GM18907 (cell line): Measurements from ENCODE around the gene NOSTRIN.
"Not testable (repeated sequence)": the region's sequence is repeated elsewhere in the genome, so short reads cannot be mapped to it uniquely, and the experiment has no call there.

Experiments
- ATAC-seq: cut with Tn5 transposase; IDR thresholded peaks from one replicate; pipeline ENCODE4 v1.9.1; 2021; ENCODE audit warnings: mild to moderate bottlenecking, moderate library complexity; ENCODE audit not compliant: unreplicated experiment

NOSTRIN gene, protein sequence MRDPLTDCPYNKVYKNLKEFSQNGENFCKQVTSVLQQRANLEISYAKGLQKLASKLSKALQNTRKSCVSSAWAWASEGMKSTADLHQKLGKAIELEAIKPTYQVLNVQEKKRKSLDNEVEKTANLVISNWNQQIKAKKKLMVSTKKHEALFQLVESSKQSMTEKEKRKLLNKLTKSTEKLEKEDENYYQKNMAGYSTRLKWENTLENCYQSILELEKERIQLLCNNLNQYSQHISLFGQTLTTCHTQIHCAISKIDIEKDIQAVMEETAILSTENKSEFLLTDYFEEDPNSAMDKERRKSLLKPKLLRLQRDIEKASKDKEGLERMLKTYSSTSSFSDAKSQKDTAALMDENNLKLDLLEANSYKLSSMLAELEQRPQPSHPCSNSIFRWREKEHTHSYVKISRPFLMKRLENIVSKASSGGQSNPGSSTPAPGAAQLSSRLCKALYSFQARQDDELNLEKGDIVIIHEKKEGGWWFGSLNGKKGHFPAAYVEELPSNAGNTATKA

DNA sequence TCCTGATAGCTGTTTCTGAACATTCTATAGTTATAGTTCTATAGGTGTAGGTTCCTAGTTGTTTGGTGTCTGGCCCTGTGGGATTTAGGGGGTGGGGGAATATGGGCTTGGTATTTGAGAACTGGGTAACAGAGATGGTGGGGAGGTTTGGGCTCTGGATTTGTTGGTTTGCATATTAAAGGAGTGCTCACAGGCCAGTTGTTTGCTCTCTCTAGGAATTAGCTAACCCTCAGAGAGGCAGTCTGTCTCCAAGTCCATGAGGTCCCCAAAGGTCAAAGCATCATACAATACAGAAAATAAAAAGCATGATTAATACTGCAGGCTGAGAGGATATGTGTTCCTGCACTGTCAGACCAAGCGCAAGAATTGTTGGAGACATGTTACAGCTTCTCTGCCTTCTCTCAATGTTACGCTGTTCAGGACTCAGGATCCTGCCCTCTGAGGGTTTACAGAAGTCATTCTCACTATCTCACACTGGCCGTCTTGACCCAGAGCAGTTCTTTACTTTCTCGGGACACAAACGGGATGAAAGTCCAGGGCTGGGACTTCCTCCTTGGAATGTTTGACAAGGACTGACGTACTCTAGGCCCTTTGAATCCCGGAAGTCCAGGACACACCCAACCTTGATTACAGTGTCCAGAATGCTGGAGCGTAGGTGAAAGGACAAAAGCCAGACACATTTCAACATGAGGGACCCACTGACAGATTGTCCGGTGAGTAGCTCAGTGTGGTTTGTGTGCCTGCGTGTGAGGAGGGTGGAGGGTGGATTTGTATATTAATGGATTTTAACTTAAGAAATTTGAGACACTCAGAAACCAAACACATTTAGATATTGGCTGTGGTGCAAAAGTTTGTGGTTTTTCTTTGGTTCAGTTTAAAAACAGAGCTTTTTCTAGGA lies at the start of gene NOSTRIN:
NOSTRIN (plus strand) TSS at position 677 of the 898 bp plus-strand sequence; CDS start at position 687, 10 bp downstream.
- no peak for ATAC-seq

DNA sequence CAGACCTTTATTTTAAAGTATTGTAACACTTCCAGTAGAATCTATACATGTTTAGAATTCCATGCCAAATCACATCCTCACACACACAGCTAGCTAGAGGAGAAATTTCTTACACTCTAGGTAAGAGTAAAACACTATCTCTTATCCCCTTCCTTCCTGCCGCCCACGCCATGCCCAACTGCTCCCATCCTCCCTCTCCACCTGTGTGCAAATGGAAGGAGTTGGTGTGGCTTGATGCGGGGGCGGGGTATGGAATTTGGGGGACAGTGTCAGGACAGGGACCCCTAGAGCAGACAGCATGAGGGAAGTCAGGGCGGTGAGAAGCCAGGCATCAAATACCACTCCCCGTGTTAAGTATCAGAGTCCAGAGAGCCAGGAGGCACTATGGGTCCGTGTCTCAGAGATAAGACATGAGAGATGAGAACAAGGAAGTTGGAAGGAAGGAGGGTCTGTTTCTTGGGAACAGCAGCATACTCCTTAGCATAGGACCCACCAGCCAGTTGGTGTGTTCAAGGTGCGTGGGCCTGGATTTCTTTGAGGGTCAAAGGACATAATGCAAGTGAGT lies 48.6 kb upstream of the NOSTRIN start:
- no peak for ATAC-seq

DNA sequence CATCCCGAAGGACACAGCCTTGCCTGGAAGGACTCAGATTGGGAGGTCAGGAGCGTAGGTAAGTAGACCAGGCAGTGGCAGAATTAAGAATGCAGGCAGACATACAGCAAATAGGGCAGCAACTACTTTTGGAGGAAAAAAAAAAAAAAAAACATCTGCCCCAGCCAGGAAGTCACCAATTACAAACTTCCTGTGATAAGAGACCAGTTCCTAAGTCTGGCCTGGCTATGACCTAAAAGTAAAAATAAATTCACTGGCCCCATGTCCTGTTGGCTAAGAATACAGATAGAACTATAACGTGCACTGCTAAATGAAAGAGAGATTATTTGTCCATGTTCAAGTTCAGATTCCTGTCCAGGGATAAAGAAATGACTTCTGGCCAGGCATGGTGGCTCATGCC lies 45.2 kb upstream of the NOSTRIN start:
- ATAC-seq = no peak

DNA sequence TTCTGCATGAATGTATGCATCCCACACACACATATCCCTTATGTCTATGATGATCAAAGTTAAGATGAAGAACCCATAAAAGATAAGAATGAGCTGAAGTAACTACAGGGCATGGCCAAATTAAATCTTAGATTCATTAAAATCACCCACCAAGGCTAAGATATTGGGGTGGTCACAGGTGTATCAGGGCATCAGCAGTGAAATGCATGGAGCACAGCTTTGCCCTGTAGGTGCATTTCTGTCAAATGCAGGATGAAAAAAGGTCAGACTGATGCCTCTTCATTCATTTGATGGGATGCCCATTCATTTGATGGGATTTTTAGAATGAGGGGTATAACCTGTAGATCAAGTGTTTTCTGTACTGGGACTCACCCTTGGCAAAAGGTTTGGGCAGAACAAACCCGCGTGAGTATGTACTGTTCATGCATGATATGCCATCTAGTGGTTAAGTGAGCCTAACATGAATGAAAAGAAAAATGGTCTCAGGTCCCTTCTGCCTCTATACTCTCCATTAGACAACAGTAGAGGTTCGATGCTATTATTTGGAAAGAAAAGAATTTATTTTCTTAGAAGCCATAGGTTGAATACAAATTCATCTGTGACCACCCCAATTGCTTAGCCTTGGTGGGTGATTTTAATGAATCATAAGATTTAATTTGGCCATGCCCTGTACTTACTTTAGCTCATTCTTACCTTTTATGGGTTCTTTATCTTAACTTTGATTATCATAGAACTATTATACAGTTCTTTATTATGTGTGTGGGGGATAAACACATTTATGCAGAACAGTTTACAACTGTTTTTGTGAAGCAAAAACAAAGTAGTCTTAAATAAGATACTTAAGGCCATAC lies 43.2 kb upstream of the NOSTRIN start:
- peak; percentile 80 for ATAC-seq

DNA sequence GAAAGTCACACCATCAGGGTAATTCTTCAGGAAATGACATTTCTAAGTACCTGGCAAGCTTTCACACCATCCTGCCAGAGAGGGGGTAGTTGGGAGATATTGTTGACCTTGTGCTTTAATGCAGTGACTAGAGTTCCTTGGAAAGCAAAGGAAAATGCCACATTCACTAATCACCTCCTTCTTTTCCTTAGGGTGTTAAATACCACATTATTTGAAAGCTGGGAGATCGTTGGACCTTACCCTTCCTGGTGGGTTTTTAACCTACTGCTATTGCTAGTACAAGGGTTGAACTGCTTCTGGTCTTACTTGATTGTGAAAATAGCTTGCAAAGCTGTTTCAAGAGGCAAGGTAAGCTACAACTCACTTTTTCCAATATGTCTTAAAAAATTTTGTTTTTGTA lies 37.0 kb upstream of the NOSTRIN start:
- no peak for ATAC-seq

DNA sequence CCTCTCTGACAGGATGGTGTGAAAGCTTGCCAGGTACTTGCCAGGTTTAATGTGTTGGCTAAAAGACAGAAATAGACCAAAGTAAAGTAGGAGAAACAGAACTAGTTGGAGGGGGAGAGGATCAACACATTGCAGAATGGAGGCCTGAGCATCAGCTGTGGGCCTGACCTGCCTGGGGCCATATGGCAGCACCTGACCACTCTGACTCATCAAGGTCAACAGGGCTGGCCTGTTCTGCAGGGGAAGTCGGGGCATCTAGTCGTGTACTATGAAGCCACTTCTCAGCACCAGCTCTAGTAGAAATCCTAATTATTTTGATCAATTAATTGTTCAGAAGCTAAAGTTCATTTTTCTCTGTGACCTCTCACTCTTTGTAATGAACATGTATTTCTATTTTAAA lies 35.8 kb upstream of the NOSTRIN start:
- no peak for ATAC-seq

DNA sequence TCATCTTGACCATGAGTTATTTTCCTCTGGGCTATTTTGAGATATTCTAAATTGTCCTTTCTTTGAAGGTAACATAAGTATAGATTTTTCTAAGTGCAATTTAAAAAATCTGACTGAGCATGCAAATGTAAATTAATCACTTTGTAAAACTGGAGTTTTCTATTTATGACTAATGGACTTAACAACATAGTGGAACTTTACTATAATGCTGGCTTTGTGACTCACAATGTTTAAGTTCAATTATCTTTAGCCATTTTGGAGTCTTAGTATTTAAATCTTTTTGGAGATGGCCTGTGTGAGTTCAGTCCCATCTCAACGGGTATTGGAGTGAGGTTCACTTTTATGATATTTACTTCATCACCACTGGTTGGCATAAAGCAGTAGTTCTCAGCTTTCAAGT lies 35.2 kb upstream of the NOSTRIN start:
- ATAC-seq = no peak

DNA sequence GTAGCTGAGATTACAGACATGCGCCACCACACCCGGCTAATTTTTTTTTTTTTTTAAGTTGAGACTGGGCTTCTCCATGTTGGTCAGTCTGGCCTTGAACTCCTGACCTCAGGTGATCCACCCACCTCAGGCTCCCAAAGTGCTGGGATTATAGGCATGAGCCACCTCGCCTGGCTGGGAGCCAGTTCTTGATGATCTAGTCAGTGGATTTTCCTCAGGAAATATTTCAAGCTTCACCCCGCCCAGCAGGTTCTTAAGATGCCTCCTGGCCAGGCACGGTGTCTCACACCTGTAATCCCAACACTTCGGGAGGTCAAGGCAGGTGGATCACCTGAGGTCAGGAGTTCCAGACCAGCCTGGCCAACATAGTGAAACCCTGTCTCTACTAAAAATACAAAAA lies 34.1 kb upstream of the NOSTRIN start:
- ATAC-seq = not testable (repeated sequence)

DNA sequence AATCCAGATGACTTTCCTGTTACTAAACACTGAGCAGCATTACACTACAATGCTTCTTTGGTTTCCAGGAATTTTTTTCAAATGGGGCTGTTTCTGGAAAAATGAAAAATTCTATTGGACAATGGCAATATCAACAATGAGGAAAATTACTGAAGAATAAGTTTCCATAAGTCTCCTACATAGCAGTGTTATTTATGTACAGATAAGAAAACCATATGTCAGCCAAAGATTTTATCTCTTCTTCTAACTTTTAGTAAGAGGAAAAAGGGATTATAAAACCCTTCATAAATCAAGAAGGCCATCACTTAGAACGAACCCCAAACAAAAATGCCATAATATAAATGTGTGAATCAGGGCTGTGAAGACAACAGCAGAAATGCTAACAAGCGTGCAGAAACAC lies 31.6 kb upstream of the NOSTRIN start:
- ATAC-seq = no peak

DNA sequence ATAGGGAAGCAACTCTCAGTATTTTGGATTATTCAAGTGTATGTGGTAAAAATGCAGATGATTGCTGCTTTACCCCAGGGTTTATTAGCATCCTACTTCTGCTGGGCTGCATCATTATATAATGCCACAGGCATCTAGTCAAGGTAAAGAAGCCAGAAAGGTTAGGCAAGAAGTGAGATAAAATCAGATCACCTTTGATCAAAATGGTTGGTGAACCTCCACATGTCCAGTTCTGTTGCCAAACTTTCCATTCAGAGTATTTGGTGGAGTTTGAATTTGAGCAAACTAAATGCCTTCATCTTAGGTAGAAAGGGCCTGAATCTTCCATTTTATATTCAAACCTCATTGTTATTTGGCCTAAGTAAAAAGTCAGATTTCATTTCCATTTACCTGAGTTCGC lies 29.7 kb upstream of the NOSTRIN start:
- ATAC-seq = no peak

DNA sequence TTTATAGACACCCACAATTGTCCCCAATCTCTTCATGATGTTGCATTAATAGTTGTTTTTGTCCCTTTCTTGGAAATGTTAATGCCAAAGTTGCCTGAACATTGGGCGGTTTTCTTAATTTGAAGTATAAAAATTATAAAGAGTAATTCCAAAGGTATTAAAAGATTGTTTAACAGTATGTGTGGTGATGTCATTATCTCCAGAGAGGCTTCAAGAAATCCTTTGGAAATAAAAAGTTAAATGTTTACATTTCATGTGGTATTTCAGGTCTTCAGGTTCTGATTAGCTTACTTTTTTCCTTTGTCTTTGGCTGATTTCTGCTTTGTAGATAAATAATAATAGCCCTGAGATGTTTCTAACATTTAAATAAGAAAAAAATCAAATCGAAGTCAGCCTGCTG lies 29.3 kb upstream of the NOSTRIN start:
- ATAC-seq = no peak

DNA sequence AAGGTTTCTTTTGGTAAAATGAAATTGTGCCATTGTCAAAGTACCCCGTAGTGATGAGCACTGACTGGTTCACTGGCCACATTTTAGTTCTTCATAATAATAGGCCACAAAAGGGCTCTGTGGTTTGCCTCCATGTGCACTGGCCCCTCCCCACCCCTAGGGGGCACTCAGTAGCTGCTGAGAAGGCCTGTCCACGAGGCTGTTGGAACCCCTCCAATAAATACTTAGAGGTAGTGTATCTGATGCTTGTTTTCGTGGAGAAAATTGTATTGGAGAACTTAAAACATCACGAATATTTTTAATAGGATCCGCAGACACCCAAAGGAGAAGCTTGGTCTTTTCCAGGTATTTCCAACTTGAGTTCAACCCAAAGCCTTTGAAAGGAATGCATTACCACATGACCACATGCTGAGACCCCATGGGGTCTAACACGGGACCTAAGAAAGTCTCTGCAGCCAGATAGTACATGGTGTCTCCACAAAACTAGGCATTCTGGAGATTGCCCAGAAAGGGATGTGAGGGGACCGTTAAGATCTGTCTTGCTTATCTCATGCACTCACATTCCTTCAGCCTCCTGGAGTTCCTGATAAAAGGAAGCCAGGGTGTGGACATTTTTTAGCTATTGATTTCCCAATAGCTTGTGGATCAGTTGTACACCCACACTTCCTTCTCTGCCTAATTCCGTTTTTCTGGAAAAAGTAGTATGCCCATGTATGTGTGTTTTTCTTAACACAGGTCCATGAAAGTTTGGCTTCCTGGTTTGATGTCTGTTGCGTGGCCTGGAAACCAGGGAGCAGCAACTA lies 28.5 kb upstream of the NOSTRIN start:
- peak; percentile 72 for ATAC-seq

DNA sequence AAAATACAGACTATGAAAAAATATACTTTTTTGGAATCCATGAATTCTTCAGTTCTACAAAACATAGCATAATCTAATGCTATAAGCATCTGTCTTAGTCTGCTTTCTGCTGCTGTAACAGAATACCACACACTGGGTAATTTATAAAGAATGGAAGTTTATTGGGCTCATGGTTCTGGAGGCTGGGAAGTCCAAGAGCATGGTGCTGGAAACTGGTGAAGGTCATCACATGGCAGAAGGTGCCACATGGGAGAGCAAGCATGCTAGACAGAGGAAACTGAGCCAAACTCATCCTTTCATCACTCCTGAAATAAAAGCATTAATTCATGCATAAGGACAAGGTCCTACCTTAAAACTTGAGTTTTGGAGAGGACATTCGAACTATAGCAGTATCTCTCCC lies 26.6 kb upstream of the NOSTRIN start:
- no peak for ATAC-seq

DNA sequence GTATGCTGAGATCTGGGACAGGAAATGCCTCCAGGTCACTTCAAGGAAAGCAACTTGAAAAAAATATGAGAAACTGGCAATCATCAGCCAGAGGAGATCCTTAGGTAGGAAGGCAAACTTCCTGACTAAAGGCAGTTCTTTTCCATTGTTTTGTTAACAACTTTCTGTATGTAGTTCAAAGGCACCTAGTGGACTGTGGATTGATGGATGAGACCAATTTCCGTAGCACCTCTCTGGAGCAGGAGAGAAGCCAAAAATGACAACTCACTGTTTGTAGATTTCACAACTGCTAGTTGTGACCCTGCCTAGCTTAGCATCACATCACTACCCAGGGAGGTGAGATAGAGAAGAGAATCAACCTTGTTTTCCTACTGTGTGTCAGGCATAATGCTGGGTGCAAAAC lies 21.8 kb upstream of the NOSTRIN start:
- ATAC-seq = no peak

DNA sequence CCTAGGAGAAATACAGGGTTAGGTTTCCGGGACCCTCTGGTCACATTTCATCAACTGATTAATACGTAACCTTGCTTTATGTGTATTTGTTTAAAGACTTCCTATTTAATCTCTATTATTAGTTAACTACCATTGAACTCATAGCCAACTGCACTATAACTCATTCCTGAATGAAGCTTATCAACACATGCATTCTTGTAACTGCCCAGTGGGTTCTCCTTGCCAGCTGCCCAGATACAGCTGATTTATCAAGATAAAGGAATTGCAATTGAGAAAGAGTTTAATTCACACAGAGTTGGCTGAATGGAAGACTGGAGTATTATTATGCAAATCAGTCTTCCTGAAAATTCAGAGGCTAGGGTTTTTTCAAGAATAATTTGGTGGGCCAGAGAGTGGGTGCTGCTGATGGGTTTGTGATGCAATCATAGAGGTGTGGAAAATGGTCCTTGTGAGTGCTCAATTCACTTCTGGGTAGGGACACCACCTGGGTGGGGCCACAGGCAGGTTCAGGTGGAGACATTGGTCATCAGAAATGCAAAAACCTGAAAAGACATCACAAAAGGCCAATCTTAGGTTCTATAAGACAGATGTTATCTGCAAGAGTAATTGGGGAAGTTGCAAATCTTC lies 21.1 kb upstream of the NOSTRIN start:
- ATAC-seq = no peak

DNA sequence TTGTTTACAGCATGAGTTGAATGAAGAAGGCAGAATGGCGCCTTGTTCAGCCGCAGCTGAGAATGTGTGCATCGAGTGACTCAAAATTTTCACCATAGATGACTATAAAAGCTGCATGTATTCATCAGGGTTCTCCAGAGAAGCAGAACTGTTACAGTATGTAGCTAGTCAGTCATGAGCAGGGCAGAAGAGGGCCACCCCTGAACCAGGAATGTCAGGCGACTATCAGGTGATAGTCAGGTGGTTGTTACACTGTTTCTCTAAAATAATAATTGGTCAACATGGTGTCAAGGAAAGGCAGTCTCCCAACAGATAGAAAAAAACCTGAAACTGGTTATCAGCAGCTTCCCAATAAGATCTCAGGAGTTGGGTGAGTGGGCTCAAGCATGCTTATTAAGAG lies 20.2 kb upstream of the NOSTRIN start:
- no peak for ATAC-seq

DNA sequence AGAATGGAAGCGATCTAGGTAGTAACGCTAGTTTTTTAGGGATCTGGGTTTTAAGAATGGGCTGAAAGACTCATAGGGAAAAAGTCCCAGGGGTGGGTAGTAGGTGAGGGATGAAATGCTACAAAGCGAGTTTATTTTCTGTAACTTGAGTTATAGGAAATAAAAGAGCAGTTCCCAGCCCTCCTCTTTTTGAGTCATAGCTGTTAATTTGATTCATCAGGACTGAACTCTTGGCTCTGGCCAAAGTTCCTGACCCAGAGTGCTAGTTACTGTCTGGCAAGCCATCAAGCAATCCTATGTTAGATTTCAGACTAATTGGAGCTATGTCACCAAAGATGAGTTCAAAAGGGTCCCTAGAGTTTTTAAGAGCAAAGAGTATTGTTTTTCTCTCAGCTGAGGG lies 17.4 kb upstream of the NOSTRIN start:
- no peak for ATAC-seq

DNA sequence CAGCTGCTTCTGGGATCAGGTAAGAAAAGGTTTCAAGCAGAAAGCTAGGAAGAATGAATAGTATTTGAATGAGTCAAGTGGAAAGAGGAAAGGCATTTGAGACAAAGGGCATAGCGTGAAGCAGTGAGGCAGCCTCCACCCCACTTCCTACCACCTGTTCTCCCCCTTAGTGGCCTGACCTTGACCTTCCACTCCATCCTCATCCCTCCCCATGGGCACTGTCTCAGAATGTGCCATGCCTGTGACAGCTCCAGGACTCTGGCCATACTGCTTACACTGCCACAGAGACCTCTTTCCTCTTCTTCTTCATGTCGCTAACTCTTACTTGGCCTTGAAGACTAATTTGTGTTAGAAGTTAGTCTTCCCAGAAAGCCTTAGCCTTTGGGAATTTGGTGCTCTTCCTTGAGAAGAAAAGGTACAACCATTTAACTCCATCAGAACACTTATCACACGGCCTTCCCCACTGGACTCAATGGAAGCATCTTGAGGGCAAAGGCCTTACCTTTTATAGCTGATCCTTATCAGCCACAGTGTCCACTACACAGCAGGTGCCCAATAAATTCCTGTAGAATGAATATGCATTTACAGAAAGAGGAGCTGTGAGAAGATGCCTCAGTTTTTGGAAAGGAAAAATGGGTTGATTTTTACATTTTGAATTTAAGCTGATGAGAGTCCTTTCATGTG lies 15.2 kb upstream of the NOSTRIN start:
- ATAC-seq = no peak
